Left colon (tissue), 2 donors: ENCODE measurements around the gene MGLL. TPM values are rescaled to one million over a fixed set of nuclear protein-coding genes. Genes with fewer than 3 reads are reported as not detected.
"Not testable (repeated sequence)": the region's sequence is repeated elsewhere in the genome, so short reads cannot be mapped to it uniquely, and the experiment has no call there.

Source experiments
- ATAC-seq: fragments of 200-7000 bp; cut with Tn5 transposase; one replicate; pipeline ENCODE4 v1.9.1; 2020; ENCODE audit warnings: mild to moderate bottlenecking, moderate library complexity
- DNase-seq, 2 donors: peaks; one replicate each; pipeline ENCODE4 v3.0.0-alpha.2; 2020
- intact Hi-C, 2 donors: fragments of 100-400 bp; cut with DNase I in 1 of 2; cut with micrococcal nuclease in 1 of 2; formaldehyde crosslinking; loops; one replicate each; pipeline versions ENCODE4 v1.11.2 to v1.14.0; 2022; cut with DNase I, micrococcal nuclease
- total RNA-seq, 2 donors: library from RNA; stranded (reverse); fragmentation: NEBNext Ultra II Directional; extraction: Animal tissue kit (Norgen Biotek cat#: 25700); gene quantifications; one replicate each; pipeline ENCODE4 v1.2.1, GENCODE V29; 2021
- donor health status: DM: no; HTN: no; CAD: no.
- donor health status: DM: yes; HTN: yes; CAD: no.

The MGLL gene
- total RNA-seq, 2 donors from 2014 or later, result 271 to 338 TPM

GRCh38 chr3:127692501-127693335 is 129.6 kb downstream of the MGLL start:
- intact Hi-C loops, result no loop called here

DNA sequence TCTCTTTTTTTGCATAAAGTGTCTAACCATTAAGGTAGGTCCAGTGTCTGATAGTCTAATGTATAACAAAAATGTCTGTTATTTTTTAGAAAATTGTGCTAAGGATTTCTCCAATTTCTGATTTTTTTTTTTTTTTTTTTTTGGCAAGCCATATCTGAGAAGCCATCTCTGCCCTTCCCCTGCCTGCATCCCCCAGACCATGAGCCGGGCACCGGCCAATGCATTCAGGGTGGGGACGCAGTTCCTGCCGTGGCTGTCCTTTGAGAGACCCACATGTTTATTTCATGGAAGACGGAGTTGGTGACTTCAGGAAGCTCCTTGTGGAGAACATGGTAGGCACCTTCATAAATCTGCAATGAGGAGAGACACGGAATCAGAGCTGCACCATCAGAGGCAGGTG is 130.3 kb downstream of the MGLL start:
- intact Hi-C loops, result no loop called here
- no peak for DNase-seq
- no peak for ATAC-seq

More at GRCh38 chr3:127692501-127693335, 129.6 kb downstream of the MGLL start:
- ATAC-seq, result no peak
- no peak for DNase-seq

GRCh38 chr3:127691489-127691888 is 130.8 kb downstream of the MGLL start:
- DNase-seq, result no peak

DNA sequence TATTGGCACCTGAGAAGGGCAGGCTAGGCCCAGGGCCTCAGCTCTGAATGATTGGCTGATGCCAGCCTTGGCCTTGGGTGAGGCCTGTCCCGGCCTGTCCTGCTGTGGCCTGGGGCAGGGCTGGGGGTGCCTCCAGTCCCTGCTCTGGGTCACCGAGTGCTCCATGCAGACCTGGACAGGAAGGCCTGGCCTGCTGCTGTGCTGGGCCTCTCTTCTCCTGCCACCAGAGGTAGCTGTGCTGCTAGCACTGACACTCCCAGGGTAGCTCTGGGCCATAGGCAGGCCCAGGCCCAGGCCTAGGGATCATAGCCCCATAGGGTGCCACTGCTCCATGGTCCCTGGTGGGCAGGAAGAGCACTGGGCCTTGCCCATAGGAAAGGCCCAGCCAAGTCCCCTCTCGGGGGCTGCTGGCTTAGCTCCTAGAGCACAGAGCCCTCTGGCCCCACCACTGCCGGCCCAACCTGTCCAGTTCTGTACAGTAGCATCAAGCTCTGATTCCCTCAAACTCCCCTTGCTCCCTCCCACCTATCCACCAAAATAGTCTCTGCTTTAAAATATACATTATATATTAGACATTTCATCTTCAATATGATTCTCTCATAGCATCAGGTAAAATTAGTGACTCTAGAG is 131.4 kb downstream of the MGLL start:
- peak in 1 of 2 donors; percentile 32 for DNase-seq
- intact Hi-C loops, result no loop called here
- peak; percentile 63 for ATAC-seq

More at GRCh38 chr3:127691489-127691888, 130.8 kb downstream of the MGLL start:
- intact Hi-C loops, result no loop called here
- ATAC-seq, result no peak

- intact Hi-C loops, result no loop called here
- ATAC-seq, result no peak
- DNase-seq, result peak in 1 of 2 donors; percentile 2
Observed at GRCh38 chr3:127690106-127690505, 132.2 kb downstream of the MGLL start.

- DNase-seq, result peak in 1 of 2 donors; percentile 4
- no peak for ATAC-seq
- intact Hi-C loops, result loop anchor here in 1 of 2 donors (10.0 kb wide), 1 partner anchor 135 kb away; the partner anchor contains the start of gene MGLL
Observed at GRCh38 chr3:127689266-127689860, 133.0 kb downstream of the MGLL start.

DNA sequence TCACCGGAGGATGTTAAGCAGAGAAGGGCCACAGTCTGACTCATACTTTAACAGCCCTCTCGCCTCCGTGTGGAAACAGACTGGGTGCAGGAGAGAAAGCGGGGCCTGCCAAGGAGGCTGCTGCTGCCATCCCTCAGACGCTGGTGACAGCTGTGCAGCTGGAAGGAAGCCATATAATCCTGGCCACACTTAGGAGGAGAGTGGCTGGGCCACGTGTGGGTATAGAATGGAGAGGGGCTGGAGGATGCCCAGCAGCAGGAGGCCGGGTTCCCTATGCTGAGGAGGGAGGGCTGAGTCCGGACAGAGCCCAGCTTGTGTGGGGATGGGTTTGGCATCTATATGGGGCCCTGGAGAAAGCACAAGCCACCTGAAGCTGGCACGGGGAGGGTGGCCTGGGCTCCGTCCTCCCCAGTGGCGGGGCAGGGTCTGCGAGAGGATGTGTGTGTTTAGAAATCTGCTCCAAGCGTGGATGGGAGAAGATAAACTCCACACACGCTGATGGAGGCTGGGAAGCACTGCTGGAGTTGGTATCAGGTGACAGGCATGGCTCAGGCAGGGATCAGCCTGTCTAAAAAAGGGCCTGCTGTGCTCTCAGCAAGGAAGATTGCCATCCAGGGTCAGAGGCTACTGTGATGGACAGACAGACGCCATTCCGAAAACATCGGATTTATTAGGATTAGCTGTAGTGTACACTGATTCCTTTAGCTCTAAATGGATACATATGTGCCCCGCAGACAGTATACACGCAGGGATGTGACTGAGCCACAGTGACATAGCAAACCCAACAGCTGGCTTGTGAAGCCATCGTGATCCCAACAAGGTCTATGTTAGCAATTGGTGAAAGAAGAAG is 133.7 kb downstream of the MGLL start:
- peak; percentile 22 for ATAC-seq
- DNase-seq, result peak; percentile 12 to 62
- intact Hi-C loops, result loop anchor here in 1 of 2 donors (10.0 kb wide), 1 partner anchor 136 kb away; the partner anchor contains the start of gene MGLL

- intact Hi-C loops, result loop anchor here in 1 of 2 donors (10.0 kb wide), 1 partner anchor 137 kb away; the partner anchor contains the start of gene MGLL
- ATAC-seq, result no peak
- DNase-seq, result peak in 1 of 2 donors; percentile 6
Observed at GRCh38 chr3:127688022-127688415, 134.3 kb downstream of the MGLL start.

- ATAC-seq (no peak), DNase-seq (no peak)
- intact Hi-C loops, result loop anchor here in 1 of 2 donors (10.0 kb wide), 1 partner anchor 138 kb away; the partner anchor contains the start of gene MGLL
Observed at GRCh38 chr3:127687228-127687737, 135.0 kb downstream of the MGLL start.

DNA sequence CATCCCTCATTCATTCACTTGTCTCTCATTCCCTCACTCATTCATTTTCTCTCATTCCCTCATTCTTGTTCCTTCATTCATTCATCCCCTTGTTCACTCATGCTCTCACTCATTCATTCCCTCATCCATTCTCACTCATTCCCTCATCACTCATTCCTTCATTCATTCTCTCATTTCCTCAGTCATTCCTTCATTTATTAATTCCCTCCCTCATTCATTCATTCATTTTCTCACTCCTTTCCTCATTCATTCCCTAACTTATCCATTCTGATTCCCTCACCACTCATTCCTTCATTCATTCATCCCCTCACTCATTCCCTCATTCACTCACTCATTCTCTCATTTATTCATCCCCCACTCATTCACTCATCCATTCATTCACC is 135.8 kb downstream of the MGLL start:
- ATAC-seq (no peak), DNase-seq (no peak)
- intact Hi-C loops, result loop anchor here in 1 of 2 donors (10.0 kb wide), 1 partner anchor 138 kb away; the partner anchor contains the start of gene MGLL

GRCh38 chr3:127685708-127686511 is 136.4 kb downstream of the MGLL start:
- DNase-seq (no peak), ATAC-seq (no peak)
- intact Hi-C loops, result loop anchor here in 1 of 2 donors (10.0 kb wide), 1 partner anchor 139 kb away; the partner anchor contains the start of gene MGLL

- ATAC-seq (peak; percentile 34), DNase-seq (peak; percentile 1 to 22)
- intact Hi-C loops, result loop anchor here in 1 of 2 donors (10.0 kb wide), 1 partner anchor 140 kb away; the partner anchor contains the start of gene MGLL
Observed at GRCh38 chr3:127684871-127685707, 137.2 kb downstream of the MGLL start.

DNA sequence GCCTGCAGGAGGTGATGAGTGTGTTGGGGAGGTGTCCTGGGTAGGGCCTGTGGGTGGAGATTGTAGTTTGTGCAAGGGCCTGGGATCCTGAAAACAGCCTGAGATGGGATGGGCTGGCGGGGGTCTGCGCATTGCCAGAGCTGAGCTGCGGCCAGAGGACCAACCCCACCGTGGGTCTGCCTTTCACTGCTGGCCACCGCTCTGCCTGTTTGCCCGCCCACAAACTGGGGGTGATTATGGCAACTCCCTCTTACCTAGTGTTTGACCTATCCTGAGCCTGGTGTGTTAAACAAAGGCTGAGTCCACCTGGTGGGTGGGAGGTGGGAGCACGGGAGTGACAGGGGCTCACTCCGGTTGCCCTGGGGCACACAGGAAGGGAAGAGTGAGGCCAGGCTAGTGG is 139.8 kb downstream of the MGLL start:
- ATAC-seq (no peak), DNase-seq (peak in 1 of 2 donors; percentile 3)
- intact Hi-C loops, result loop anchor here in 1 of 2 donors (10.0 kb wide), 1 partner anchor 142 kb away; the partner anchor contains the start of gene MGLL

- ATAC-seq, DNase-seq: not testable (repeated sequence)
- intact Hi-C loops, result loop anchor here in 1 of 2 donors (10.0 kb wide), 1 partner anchor 143 kb away; the partner anchor contains the start of gene MGLL
Observed at GRCh38 chr3:127682175-127682554, 140.2 kb downstream of the MGLL start.

DNA sequence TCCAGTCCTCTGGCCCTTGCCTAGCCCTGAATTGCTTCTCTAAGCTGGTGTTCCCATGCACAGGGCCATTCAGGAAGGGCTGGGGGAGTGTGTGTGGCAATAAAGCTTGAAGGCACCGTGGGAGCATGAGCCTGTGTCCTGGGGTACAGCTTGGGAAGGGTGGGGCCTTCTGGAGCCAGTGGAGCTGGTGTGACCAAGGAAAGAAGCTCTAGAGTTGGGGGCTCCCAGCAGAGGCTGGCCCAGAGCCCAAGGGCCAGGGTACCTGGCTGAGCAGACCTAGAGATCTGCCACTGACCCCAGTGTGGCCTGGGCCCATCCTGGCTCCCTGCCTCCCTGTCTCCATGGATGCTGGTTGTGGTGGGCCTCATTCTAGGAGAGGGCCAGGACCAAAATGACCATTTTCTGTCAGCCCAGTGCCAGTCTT is 141.5 kb downstream of the MGLL start:
- intact Hi-C loops, result loop anchor here in 1 of 2 donors (10.0 kb wide), 1 partner anchor 144 kb away; the partner anchor contains the start of gene MGLL
- DNase-seq (peak in 1 of 2 donors; percentile 22), ATAC-seq (no peak)

DNA sequence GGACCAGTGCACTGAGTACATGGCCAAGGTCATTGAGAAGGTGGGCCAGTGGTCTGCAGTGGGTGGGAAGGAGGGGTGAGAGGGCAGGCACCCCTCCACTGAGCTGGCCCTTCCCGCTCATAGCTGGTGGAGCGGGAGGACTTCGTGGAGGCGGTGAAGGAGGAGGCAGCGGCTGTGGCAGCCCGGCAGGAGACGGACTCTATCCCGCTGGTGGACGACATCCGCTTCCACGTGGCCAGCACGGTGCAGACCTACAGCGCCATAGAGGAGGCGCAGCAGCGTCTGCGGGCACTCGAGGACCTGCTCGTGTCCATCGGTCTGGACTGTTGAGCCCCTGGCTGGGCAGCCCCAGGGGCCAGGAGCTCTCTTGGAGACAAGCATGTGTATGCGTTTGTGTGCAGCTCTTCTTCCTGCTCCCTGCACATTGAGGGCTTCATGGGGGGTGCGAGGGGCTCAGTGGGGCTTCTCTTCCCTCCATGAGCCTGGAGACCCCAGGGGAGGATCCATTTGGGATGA is 142.1 kb downstream of the MGLL start:
- no peak for ATAC-seq
- intact Hi-C loops, result loop anchor here in 1 of 2 donors (10.0 kb wide), 1 partner anchor 145 kb away; the partner anchor contains the start of gene MGLL
- DNase-seq, result peak in 1 of 2 donors; percentile 18
